Activated naive CD4-positive, alpha-beta T cell treated with anti-CD3 and anti-CD28 coated beads, Interleukin-2, amount 10 ng/mL, durations not matched to agents 7 days and 5 days (primary cell): ENCODE data around the gene MIAT.
A peak's percentile ranks its signal among the peaks of the same experiment; 100 is the strongest.
"Not testable (repeated sequence)": the region's sequence is repeated elsewhere in the genome, so short reads cannot be mapped to it uniquely, and the experiment has no call there.

Source experiments
- CTCF ChIA-PET: fragments of 350-600 bp; sonication (Branson Sonifier 250); formaldehyde crosslinking; loops from one replicate; lab custom pipeline; 2021; ENCODE audit warnings: antibody characterized with exemption; lab: Charles Lee
- DNase-seq: peaks from one replicate; pipeline ENCODE4 v3.0.0-alpha.2; 2020
- H3K27ac Mint-ChIP-seq: one replicate; pipeline ENCODE4 v1.8.0; 2021; ENCODE audit warnings: mild to moderate bottlenecking, moderate library complexity, mixed read lengths
- H3K27me3 Mint-ChIP-seq: one replicate; pipeline ENCODE4 v1.8.0; 2021; ENCODE audit warnings: mild to moderate bottlenecking, mixed read lengths
- H3K36me3 Mint-ChIP-seq: one replicate; pipeline ENCODE4 v1.8.0; 2021; ENCODE audit warnings: mixed read lengths
- H3K4me1 Mint-ChIP-seq: one replicate; pipeline ENCODE4 v1.8.0; 2021; ENCODE audit warnings: mixed read lengths
- H3K4me3 Mint-ChIP-seq: one replicate; pipeline ENCODE4 v1.8.0; 2021; ENCODE audit warnings: mild to moderate bottlenecking, moderate library complexity, mixed read lengths
- H3K9me3 Mint-ChIP-seq: one replicate; pipeline ENCODE4 v1.8.0; 2021; ENCODE audit warnings: mixed read lengths

MIAT gene

DNA sequence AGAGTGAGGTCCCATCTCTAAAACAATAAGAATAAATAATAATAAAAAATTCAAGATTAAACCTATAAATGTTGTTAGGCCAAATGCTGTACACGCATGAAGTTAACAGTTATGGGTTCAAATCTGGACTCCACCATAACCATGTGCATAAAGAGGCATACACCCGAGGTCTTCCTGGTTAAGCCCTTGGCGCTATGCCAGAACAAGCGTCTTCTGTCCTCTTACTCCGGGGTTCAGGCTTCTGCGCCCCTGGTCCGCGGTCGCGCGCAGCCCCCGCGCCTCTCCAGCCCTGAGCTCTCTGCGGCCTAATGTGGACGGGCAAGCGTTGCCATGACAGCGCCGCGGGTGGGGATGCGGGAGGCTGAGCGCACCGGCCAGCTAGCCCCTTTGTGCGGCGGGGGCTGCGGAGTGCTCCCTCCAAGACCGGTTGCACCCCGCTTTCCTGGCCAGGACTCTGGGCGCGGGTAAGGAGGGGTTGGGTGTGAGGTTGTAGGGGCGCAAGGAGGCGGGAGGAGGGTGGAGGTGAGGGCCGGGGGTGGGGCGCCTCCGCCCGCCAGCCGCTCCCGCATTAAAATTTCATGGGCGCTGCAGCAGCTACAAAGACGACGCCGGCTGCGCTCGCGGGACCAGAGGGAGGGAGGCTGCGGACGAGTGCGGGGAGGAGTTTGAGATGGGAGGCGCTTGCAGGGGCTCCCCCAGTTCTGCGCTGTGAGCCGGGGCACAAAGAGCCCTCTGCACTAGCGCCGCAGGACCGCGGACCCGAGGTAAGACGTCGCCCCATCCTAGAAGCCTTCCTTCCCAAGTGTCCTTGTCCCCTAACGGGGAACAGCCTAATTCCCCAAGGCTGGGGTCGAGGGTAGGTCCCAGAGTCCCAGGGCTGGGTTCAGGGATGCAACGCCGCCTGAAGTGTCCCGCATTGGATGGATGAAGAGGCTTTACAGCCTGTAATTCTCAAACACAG lies at the start of gene MIAT:
MIAT (plus strand) TSS at position 698 of the 961 bp plus-strand sequence.
- H3K27me3 Mint-ChIP-seq, result peaks cover 48% of the 10 kb centered on the region
- DNase-seq, result peak; percentile 88
- peaks cover 4% of the 10 kb centered on the region for H3K36me3 Mint-ChIP-seq
- H3K4me1 Mint-ChIP-seq, result peaks cover 34% of the 10 kb centered on the region
- peak within 1 kb of the TSS; percentile 92 for H3K27ac Mint-ChIP-seq
- H3K9me3 Mint-ChIP-seq, result no peaks in the 10 kb centered on the region
- H3K4me3 Mint-ChIP-seq, result peak within 1 kb of the TSS; percentile 94
- CTCF ChIA-PET, result interaction anchor here (0.9 to 2.3 kb wide), 3 partner anchors 14 to 154 kb away, joined by 3 to 5 read pairs (median 3); no protein-coding TSS in a partner anchor

DNA sequence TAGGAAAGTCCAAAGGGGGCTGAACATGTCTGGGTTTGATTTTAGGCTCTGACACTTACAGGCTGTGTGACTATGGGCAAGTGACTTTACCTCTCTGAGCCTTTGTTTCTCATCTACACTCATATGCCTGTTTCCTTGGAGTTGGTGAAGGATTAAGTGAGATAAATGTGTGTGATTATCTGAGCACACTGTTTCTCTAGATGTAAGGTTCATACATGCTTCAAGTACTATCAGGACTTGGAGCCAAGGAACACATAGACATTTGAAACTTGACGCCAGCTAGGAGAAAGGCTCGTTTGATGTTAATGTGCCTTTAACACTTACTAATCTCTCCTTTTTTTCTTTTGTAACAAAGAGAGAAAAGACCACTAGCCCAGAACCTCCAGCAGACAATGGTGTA lies 49.3 kb upstream of the MIAT start:
- H3K4me1 Mint-ChIP-seq, result peaks cover 20% of the 10 kb centered on the region
- H3K27ac Mint-ChIP-seq, result no peak overlapping the region
- no peak overlapping the region for H3K4me3 Mint-ChIP-seq
- DNase-seq, result no peak
- peaks cover 41% of the 10 kb centered on the region for H3K27me3 Mint-ChIP-seq
- CTCF ChIA-PET, result no interaction called here
- no peaks in the 10 kb centered on the region for H3K36me3 Mint-ChIP-seq
- H3K9me3 Mint-ChIP-seq, result no peaks in the 10 kb centered on the region

DNA sequence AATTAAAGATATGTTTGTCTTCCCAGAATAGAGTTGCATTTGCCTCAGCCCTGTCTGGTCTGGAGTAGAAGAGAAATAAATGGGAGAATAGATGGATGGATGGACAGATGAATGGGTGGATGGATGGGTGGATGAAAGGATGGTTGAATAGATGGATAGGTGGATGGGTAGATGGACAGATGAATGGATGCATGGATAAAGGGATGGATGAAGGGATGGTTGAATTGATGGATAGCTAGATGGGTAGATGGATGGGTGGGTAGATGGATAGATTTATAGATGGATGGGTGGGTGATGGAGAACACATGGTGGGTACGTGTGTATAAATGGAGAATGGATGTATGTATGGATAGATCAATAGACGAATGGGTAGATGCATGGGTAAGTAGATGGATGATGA lies 48.1 kb upstream of the MIAT start:
- Mint-ChIP-seq H3K4me1 (peaks cover 20% of the 10 kb centered on the region), H3K9me3 (no peaks in the 10 kb centered on the region), H3K27ac (no peak overlapping the region), H3K4me3 (no peak overlapping the region), H3K36me3 (no peaks in the 10 kb centered on the region), H3K27me3 (peaks cover 49% of the 10 kb centered on the region)
- CTCF ChIA-PET, result no interaction called here
- no peak for DNase-seq

DNA sequence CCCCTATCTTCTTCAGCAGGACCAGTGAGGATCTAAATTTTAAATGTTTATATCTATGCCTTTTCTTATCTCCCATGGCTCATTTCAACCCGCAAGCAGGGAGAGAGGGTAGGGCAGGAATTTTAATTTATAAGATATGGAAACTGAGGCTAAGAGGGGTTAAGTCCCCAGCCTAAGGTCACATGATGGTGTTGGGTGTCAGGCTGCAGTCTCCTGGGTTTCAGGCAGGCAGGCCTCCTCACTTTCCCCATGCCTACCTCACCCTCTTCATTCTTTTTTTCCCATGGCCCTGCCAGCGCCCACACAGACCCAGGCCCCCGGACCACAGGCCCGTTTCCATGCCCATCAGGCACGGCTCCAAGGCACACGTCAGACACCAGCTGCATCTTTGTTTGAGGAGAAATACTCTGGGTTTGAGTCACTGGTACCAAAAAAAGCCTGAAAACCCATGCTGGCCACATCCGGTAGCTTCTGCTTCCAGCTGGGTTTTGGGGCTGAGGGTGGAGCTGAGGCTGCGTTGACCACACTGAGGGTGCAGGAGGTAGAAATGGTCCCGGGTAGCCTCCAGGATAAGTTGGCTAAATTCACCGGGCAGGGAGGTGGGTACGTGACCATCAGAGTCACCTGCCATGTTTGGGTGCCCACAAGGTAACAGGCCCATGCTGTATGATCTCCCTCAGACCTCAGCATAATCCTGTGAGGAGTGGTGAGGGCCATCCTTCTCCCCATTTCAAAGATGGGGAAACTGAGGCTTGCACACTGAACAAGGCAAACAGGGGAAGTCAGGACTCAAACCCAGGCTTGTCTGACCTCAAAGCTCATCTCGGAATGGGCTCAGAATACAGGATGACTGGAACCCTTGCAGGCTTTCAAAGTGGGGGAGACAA lies 47.1 kb upstream of the MIAT start:
- CTCF ChIA-PET, result interaction anchor here (1.1 kb wide), 1 partner anchor 107 kb away, joined by 3 read pairs; no protein-coding TSS in a partner anchor

DNA sequence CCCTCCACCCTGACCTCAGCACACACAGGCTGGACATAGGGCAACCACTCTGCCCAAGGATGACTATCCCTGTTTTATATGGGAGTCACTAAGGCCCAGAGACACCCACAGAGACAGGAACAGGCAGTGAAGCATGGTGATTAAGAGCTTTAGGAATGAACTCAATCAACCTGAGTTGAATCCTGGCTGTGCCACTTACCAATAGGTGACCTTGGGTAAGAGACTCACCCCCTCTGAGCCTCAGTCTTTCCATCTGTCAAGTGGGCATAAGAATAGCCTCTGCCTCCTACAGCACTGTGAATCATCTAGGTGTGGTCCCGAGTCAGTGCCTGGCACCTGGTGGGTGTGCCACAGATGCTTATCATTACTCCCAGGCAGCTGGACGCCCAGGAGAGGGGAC lies 46.4 kb upstream of the MIAT start:
- Mint-ChIP-seq H3K27me3 (peaks cover 53% of the 10 kb centered on the region), H3K4me1 (peaks cover 24% of the 10 kb centered on the region), H3K4me3 (no peak overlapping the region), H3K27ac (peak overlapping the region; percentile 84), H3K36me3 (no peaks in the 10 kb centered on the region), H3K9me3 (no peaks in the 10 kb centered on the region)
- DNase-seq, result no peak
- CTCF ChIA-PET, result interaction anchor here (1.1 kb wide), 1 partner anchor 108 kb away, joined by 3 read pairs; no protein-coding TSS in a partner anchor

More for the DNA sequence above, 47.1 kb upstream of the MIAT start:
- Mint-ChIP-seq H3K4me1 (peaks cover 23% of the 10 kb centered on the region), H3K36me3 (no peaks in the 10 kb centered on the region), H3K9me3 (no peaks in the 10 kb centered on the region), H3K27ac (peak overlapping the region; percentile 84), H3K4me3 (no peak overlapping the region), H3K27me3 (peaks cover 52% of the 10 kb centered on the region)
- peak; percentile 62 for DNase-seq

DNA sequence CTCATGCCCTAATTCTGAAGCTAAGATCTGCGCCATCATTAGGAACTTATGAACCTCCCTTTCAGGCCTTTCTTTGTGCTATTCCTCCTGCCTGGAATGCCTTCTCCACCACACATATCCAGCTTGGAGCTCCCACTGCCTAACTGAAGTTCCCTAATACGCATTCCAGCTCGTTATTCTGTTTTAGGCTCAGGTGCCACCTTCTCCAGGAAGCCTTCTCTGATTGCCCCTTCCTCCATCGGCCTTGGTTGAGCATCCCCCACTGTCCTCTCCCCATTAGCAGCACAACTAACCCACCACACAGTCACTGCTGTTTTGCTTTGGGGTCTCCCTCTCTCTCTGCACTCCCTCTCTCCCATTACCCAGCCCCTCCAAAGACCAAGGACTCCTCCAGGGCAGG lies 44.7 kb upstream of the MIAT start:
- Mint-ChIP-seq H3K4me1 (peaks cover 33% of the 10 kb centered on the region), H3K36me3 (no peaks in the 10 kb centered on the region), H3K27ac (no peak overlapping the region), H3K4me3 (no peak overlapping the region), H3K9me3 (no peaks in the 10 kb centered on the region), H3K27me3 (peaks cover 52% of the 10 kb centered on the region)
- CTCF ChIA-PET, result interaction anchor here (1.2 kb wide), 1 partner anchor 29 kb away, joined by 4 read pairs; no protein-coding TSS in a partner anchor
- no peak for DNase-seq

DNA sequence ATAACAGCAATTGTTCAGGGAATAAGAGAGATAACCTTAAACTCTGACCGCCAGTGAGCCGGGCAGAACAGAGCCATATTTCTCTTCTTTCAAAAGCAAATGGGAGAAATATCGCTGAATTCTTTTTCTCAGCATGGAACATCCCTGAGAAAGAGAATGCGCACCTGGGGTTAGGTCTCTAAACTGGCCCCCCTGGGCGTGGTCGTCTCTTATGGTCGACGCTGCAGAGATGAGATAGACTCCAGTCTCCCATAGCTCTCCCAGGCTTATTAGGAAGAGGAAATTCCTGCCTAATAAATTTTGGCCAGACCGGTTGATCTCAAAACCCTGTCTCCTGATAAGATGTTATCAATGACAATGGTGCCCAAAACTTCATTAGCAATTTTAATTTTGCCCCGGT lies 43.6 kb upstream of the MIAT start:
- Mint-ChIP-seq H3K4me1 (peaks cover 37% of the 10 kb centered on the region), H3K27me3 (peaks cover 52% of the 10 kb centered on the region)
- not testable (repeated sequence) for H3K27ac Mint-ChIP-seq, H3K4me3 Mint-ChIP-seq, DNase-seq, H3K9me3 Mint-ChIP-seq, H3K36me3 Mint-ChIP-seq
- CTCF ChIA-PET, result interaction anchor here (1.2 kb wide), 1 partner anchor 28 kb away, joined by 4 read pairs; no protein-coding TSS in a partner anchor

DNA sequence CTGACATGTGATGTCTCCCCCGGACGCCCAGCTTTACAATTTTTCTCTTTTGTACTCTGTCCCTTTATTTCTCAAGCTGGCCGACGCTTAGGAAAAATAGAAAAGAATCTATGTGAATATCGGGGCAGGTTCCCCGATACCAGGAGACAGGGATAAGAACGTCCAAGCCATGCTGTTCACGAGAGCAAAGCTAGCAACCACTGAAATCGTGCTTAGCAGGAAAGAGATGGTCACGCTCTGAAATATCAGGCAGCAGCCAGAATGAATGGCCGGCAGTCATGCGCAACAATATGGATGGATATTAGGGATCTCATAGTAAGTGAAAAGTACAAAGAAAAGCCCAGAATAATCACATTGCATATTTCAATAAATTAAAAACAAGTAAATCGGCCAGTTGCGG lies 43.1 kb upstream of the MIAT start:
- Mint-ChIP-seq H3K27ac (no peak overlapping the region), H3K36me3 (no peaks in the 10 kb centered on the region), H3K27me3 (peaks cover 52% of the 10 kb centered on the region), H3K4me3 (no peak overlapping the region), H3K4me1 (peaks cover 34% of the 10 kb centered on the region), H3K9me3 (no peaks in the 10 kb centered on the region)
- DNase-seq, result no peak
- CTCF ChIA-PET, result no interaction called here

DNA sequence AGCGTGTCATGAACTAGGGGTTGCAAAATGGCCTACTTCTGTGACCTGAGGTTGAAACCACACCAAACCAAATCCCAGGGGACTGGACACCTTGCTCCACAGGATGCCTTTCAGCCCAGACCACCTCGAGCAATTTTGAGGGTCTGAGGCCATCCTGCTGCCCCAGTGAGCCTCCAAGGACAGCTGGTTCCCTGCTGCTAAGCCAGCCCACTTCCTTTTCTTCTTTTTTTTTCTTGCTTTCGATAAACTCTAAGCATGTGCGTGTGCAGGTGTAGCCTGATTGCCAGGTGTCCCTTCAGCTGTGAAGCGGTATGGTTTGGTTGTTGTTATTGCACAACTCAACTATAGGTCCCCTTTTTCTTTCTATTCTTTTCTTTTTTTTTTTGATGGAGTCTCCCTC lies 42.2 kb upstream of the MIAT start:
- DNase-seq, result peak; percentile 33
- no peak overlapping the region for H3K27ac Mint-ChIP-seq
- H3K9me3 Mint-ChIP-seq, result no peaks in the 10 kb centered on the region
- no peak overlapping the region for H3K4me3 Mint-ChIP-seq
- peaks cover 54% of the 10 kb centered on the region for H3K27me3 Mint-ChIP-seq
- H3K4me1 Mint-ChIP-seq, result peaks cover 27% of the 10 kb centered on the region
- CTCF ChIA-PET, result no interaction called here
- H3K36me3 Mint-ChIP-seq, result no peaks in the 10 kb centered on the region

DNA sequence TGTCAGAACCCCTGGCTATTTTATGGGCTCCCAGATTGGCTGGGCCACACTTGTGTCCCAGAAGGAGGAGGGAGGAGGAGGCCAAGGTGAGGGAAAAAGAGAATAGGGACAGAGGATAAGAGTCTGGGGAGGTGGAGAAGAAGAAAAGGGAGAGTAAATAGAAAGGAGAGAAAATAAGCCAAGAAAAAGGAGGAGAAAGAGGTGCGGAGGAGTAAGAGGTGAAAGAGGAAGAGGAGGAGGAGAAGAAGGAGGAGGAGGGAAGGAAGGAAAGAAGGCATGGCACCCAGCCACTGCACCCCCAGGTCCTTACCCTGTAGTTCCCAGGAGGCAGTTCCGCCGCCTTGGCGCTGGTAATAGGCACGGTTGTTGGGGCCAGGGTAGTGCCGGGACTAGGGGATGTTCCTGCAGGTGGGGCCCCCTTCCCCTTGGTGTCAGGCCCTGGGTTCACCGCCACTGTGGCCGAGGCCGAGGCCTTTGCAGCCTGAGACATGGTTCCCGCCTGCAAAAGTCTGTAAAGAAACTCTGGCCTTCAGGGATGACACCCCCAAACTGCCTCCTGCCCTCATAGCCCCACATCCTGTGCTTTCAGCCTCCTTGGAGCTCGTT lies 41.5 kb upstream of the MIAT start:
- Mint-ChIP-seq H3K9me3 (no peaks in the 10 kb centered on the region), H3K4me3 (no peak overlapping the region), H3K4me1 (peaks cover 19% of the 10 kb centered on the region), H3K36me3 (no peaks in the 10 kb centered on the region), H3K27ac (no peak overlapping the region), H3K27me3 (peaks cover 48% of the 10 kb centered on the region)
- no peak for DNase-seq
- CTCF ChIA-PET, result interaction anchor here (0.7 kb wide), 1 partner anchor 111 kb away, joined by 3 read pairs; no protein-coding TSS in a partner anchor

DNA sequence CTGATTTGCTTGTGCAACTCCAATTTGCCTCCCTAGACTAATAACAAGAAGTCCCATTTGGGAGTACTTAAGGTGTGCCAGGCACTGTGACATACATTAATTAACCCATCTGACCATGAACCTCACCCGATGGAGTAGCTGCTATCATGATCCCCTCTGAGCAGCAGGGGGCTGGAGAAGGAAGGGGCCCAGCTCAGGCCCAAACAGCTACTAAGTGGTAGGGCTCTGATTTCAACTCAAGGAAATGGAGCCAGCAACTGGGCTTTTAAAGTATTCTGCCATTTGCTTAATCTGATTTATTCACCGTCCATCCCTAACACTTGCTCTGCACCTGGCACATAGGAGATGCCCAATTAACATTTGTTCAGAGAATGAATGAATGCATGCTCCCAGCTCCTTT lies 40.7 kb upstream of the MIAT start:
- Mint-ChIP-seq H3K9me3 (no peaks in the 10 kb centered on the region), H3K27ac (no peak overlapping the region), H3K27me3 (peaks cover 45% of the 10 kb centered on the region), H3K4me1 (peaks cover 17% of the 10 kb centered on the region), H3K4me3 (no peak overlapping the region), H3K36me3 (no peaks in the 10 kb centered on the region)
- DNase-seq, result no peak
- CTCF ChIA-PET, result interaction anchor here (0.7 kb wide), 1 partner anchor 112 kb away, joined by 3 read pairs; no protein-coding TSS in a partner anchor

DNA sequence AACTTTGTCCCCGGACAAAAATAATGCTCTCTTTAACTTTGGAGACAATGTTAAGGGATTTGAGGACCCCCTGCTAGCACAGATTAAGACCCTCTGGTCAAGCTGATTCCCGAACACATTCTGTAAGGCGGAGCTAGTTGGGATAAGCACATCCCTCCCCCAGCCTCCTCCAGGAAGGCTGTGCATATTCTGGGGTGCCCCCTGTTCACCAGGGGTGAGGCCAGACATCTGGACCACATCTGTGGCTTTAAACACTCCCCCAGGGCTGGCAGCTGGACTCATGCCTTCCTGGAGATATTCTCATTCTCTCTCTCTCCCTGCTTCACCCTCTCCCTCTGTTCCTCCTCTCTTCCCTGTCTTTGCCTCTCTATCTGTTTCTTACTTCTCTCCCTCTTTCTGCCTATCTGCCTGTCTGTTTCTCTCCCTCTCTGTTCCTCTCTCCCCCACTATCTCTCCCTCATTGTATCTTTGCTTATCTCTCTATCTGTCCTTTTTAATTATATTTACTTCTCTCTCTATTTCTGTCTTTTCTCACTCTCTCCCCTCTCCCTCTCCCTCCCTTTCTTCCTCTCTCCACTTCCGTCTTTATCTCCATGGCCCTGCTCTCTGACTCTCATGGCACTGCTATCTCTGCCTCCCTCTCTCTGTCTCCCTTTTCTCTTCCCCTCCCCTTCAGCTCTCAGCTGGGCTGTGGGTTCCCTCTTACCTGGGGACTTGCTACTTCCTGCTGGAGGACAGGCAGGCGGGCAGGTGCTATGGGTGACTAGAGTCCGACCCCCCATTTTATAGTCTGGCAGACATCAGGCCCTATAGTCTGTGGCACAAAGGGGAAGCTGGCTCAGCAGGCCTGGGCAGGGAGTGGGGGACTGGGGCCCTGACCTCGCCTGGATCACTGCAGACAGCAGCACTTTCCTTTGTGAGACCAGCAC lies 39.9 kb upstream of the MIAT start, which contains the start of gene CRYBB1:
CRYBB1 (minus strand) TSS at position 757 of the 929 bp plus-strand sequence. CDS start 1,708 bp downstream, outside the sequence.
- Mint-ChIP-seq H3K36me3 (no peaks in the 10 kb centered on the region), H3K9me3 (no peaks in the 10 kb centered on the region), H3K4me3 (no peak within 1 kb of the TSS), H3K27ac (no peak within 1 kb of the TSS), H3K4me1 (peaks cover 17% of the 10 kb centered on the region), H3K27me3 (peaks cover 40% of the 10 kb centered on the region)
- CTCF ChIA-PET, result no interaction called here
- no peak for DNase-seq

DNA sequence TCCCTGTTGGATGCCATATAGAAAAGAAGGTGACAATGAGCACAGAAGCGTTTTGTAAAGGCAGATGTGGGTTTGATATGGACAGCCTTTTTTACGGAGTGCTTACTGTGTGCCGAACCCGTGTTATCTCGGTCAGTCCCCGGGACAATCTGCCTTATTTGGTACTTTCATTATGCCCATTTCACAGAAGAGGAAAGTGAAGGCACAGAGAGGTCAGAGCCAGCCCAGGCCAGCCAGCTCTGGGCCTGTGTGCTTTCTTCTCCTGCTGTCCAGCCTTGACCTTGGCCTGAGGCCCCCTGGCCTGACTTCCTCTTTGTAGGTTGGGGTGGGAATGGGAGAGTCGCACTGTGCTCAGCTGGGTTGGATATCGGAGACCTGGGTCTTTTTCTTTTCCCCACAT lies 38.9 kb upstream of the MIAT start:
- DNase-seq, result no peak
- H3K4me3 Mint-ChIP-seq, result no peak overlapping the region
- H3K9me3 Mint-ChIP-seq, result no peaks in the 10 kb centered on the region
- H3K36me3 Mint-ChIP-seq, result no peaks in the 10 kb centered on the region
- H3K27me3 Mint-ChIP-seq, result peaks cover 40% of the 10 kb centered on the region
- no peak overlapping the region for H3K27ac Mint-ChIP-seq
- peaks cover 17% of the 10 kb centered on the region for H3K4me1 Mint-ChIP-seq
- CTCF ChIA-PET, result no interaction called here
